ENCODE data around the gene CBX4.

Gene CBX4

DNA sequence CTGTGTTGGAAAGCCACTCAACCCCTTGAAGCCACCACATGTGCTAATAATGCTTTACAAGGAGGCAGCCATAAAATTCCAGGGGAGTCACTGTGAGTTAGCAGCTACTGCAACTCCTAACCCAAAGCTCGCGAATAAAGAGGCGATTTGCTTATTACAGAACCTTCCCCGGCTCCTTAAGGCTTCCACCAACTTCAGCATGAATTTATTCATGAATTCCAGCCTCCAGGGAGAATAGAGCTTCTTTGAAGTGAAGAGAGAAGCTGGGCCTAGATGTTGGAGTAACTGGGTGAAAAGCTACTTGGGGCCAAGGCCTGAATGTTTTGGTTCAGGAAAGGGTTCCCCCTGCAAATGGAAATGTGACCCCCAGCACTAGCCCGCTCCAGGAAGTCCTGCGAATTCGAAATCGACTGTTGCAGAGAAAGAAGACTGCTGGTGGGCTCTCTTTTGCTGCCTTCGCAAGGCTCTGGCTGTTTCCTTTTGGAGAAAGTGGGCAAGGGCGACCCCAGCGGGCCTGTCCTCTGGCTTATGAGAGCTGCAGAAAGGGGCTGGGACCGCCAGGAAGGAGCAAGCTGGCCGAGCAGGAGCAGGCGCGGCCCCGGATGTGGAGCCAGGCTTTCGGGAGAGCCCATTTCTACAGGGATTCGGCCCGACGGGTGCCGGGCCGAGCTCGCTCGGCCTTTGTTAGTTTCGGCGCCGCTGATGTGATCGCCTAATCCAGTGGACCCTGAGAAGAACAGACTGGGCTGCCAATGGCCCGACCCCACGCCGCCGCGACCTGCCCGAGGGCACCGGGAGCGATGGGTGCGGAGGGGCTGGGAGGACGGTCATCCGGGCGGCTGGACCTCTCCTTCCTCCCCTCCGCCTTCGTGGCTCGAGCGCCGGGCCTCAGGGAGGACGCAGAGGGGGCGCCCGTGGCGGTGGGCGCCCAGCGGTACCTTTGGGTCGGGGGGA is 50.0 kb downstream of the CBX4 start:
- no peak for DNase-seq (ENCODE audit: low read depth in 2 of 2)

DNA sequence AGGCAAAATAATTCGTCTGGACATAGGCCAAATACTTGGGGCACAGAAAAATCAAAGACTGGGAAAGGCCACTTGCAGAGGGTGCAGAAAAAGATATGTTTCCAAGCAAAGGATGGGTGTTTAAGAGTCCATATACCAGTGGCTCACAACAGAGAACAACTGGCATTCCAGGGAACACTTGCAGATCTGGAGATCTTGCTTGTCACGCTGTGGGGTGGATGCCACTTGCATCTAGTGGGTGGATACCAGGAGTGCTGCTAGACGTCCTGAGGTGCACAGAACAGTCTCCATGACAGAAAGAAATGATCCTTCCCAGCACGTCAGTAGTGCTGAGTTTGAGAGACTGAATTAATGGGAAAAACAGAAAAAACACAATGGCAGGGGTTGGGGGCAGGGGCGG is 50.8 kb downstream of the CBX4 start:
- no peak for DNase-seq (ENCODE audit: low read depth in 2 of 2)

GRCh38 chr17:79786930-79787643 is 52.2 kb downstream of the CBX4 start:
- DNase-seq (ENCODE audit: low read depth in 2 of 2): no peak

DNA sequence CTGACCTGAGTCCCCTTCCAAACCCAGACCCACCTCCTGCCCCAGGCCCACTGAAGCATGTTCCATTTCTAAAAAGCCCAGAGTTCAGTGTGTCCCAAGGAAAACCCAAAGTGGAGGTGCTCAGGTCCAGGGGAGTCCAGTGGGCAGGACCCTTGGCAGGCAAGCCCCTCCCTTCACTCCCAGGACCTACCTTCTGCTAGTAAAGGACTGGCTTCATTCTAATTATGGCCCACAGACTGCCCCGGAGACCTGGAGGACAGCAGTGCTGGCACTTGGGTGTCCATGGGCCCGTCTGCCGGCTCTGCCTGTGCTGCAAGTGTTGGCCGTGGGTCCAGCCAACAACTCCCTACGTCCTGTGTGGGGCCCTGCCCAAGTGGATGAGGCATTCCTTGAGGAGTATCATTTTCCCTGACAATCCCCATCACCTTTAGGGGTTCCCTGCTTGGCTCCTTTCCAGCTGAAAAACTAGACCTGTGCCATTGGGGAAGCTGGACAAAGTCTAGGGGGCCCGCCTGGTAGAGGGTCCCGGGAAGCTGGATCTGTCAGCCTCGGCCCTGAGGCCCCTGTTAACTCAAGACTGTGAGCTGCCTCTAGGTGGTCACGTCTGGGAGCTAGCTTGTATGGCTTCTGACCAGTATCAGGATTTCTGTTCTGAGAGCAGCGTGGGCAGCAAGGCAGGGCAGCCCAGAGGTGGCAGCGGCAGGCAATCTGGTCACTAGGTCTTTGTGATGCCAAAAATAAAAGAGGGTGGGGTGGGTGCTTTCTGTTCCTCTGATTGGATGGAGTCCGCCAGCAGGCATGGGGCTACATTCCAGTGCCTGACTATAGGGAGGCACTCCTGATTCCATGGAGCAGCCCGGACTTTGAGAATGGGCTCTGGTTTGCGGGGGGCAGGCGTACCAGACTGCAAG is 53.1 kb downstream of the CBX4 start:
- DNase-seq (ENCODE audit: low read depth in 2 of 2): no peak

DNA sequence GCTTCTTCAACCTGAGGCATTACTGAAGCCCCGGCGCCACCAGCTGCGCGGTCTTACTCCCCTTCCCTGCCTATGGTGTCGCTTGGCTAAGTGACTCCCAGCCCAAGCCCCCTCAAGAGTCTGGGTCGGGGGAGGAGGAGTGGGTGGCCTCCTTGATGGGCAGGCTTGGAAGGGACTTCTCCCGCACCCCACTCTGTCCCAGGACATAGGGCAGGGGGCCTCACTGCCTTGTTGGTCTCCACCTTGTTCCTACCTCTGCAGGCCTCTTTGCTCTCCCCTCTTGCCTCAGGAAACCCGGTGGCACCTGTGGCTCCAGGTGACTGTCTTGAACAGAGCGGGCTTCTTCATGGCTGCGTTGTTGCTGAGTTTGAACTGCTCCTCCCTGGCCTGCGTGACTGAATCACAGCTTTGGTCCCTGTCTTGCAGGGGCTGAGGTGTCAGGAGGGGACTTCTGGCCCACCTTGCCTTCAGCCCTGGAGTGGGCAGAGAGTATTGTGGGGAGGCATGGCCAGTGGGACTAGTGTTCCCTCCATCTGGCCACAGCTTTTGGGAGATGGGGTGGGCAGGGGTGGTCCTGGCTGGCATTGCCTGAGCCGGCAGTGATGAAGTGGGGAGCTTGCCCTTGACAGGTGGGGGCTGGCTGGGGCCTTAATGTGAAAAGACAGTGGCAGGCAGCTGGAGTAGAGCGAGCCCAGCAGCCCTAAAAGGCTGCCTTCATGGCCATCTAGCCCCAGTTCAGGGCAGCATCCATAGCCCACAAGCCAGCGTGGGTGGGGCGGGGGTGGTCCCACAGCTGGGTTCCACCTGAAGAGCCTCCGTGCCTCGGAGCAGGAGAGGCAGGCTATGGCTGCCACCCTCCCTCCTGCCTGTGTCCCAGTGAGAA is 54.0 kb downstream of the CBX4 start:
- DNase-seq (ENCODE audit: low read depth in 2 of 2): no peak

DNA sequence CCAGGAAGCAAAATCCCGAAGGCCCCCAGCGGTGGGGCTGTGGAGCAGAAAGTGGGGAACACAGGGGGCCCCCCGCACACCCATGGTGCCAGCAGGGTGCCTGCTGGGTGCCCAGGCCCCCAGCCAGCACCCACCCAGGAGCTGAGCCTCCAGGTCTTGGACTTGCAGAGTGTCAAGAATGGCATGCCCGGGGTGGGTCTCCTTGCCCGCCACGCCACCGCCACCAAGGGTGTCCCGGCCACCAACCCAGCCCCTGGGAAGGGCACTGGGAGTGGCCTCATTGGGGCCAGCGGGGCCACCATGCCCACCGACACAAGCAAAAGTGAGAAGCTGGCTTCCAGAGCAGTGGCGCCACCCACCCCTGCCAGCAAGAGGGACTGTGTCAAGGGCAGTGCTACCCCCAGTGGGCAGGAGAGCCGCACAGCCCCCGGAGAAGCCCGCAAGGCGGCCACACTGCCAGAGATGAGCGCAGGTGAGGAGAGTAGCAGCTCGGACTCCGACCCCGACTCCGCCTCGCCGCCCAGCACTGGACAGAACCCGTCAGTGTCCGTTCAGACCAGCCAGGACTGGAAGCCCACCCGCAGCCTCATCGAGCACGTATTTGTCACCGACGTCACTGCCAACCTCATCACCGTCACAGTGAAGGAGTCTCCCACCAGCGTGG is 54.8 kb downstream of the CBX4 start:
- DNase-seq (ENCODE audit: low read depth in 2 of 2): no peak

DNA sequence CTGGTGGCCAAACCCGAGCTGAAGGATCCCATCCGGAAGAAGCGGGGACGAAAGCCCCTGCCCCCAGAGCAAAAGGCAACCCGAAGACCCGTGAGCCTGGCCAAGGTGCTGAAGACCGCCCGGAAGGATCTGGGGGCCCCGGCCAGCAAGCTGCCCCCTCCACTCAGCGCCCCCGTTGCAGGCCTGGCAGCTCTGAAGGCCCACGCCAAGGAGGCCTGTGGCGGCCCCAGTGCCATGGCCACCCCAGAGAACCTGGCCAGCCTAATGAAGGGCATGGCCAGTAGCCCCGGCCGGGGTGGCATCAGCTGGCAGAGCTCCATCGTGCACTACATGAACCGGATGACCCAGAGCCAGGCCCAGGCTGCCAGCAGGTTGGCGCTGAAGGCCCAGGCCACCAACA is 55.3 kb downstream of the CBX4 start:
- no peak for DNase-seq (ENCODE audit: low read depth in 2 of 2)
